Fibroblast of the aortic adventitia (primary cell): ENCODE results near the gene PLEKHG1. TPM values are rescaled to one million over a fixed set of nuclear protein-coding genes. Genes with fewer than 3 reads are reported as not detected.

Experiments used
- DNase-seq: peaks from one replicate; pipeline ENCODE4 v3.0.0-alpha.2; 2010; ENCODE audit warnings: low read depth
- H3K4me3 ChIP-seq: 2 replicates; pipeline ENCODE4 v1.5.1; 2011; ENCODE audit warnings: low read depth, mild to moderate bottlenecking, control low read depth, low read length, moderate library complexity
- CTCF ChIP-seq: IDR thresholded peaks from 2 replicates; pipeline ENCODE4 v1.5.1; 2011; ENCODE audit warnings: mild to moderate bottlenecking, low read length, control low read depth, inconsistent platforms; ENCODE audit not compliant: insufficient read depth
- total RNA-seq: library from RNA; depleted of rRNA; stranded (reverse); fragments of >200 nt; gene quantifications from 2 replicates; pipeline ENCODE4 v1.2.3, GENCODE V29; 2012; ENCODE audit warnings: low replicate concordance

The PLEKHG1 gene
- total RNA-seq, 1 donor, result 3.7 TPM

GRCh38 chr6:150566486-150566885, 33.2 kb upstream of the PLEKHG1 start:
- H3K4me3 ChIP-seq, result no peak overlapping the region
- DNase-seq, result no peak
- no peak for TF ChIP-seq CTCF

GRCh38 chr6:150567380-150567779, 32.3 kb upstream of the PLEKHG1 start:
- TF ChIP-seq CTCF, result no peak
- no peak for DNase-seq
- no peak overlapping the region for H3K4me3 ChIP-seq

GRCh38 chr6:150567823-150568383, 31.8 kb upstream of the PLEKHG1 start:
- DNase-seq, result no peak
- H3K4me3 ChIP-seq, result no peak overlapping the region
- TF ChIP-seq CTCF, result no peak

GRCh38 chr6:150568560-150568959, 31.1 kb upstream of the PLEKHG1 start:
- no peak overlapping the region for H3K4me3 ChIP-seq
- no peak for DNase-seq
- TF ChIP-seq CTCF, result no peak

GRCh38 chr6:150569161-150569560, 30.5 kb upstream of the PLEKHG1 start:
- DNase-seq, result no peak
- TF ChIP-seq CTCF, result no peak
- H3K4me3 ChIP-seq, result no peak overlapping the region

- H3K4me3 ChIP-seq, result no peak overlapping the region
- no peak for DNase-seq
- TF ChIP-seq CTCF, result no peak
Measured at GRCh38 chr6:150573041-150573681, 26.5 kb upstream of the PLEKHG1 start.

GRCh38 chr6:150575836-150576235, 23.8 kb upstream of the PLEKHG1 start:
- DNase-seq, result no peak
- no peak overlapping the region for H3K4me3 ChIP-seq
- TF ChIP-seq CTCF, result no peak
